Heart left ventricle (tissue), 13 donors: Measurements from ENCODE around the gene FGF2.

Experiments
- POLR2A ChIP-seq, 2 donors: fragments of 450-650 bp; IDR thresholded peaks; one replicate each; pipeline ENCODE4 v1.6.1; 2017; ENCODE audit warnings: antibody characterized with exemption in 2 of 2, mild to moderate bottlenecking in 2 of 2, moderate library complexity in 2 of 2
- TF ChIP-seq, protein P1 (sequence below), 12 donors: fragments of 200-600 bp; sonication (generic) in 4 of 12; IDR thresholded peaks; one replicate each; pipeline versions ENCODE4 v1.5.0 to v1.8.0; 2018 to 2022; ENCODE audit warnings: antibody characterized with exemption in 12 of 12, mild to moderate bottlenecking in 5 of 12
- donor health status: ischemic (EF 13 %, LVEDD 7.1; RV severe dilation, severe dysfunction).
- donor health status: DM: no; HTN: yes; CAD: no.
- donor health status: DM: no; HTN: no; CAD: no.
- donor health status: ischemic (EF 25% LVEDD 6.9; RV normal size, moderate dysfunction).
- donor health status: ischemic (EF 25% LVEDD 5.7; RV mildly dilated, moderate dysfunction).
- donor health status: ischemic (EF 35%, LVEDD 5.7; RV mildly dilated, moderate dysfunction).
- donor health status: nonischemic (EF 11% LVEDD 7.7; RV severe dilation, severe dysfunction).
- donor health status: DM: yes; HTN: yes; CAD: no.
- donor health status: PGD.
- donor health status: ischemic (EF 29% LVEDD 5.4; RV normal size, mild dysfunction).
- donor health status: nonischemic (EF 23%, LVEDD 6.1; RV moderate dilation, normal function).

DNA sequence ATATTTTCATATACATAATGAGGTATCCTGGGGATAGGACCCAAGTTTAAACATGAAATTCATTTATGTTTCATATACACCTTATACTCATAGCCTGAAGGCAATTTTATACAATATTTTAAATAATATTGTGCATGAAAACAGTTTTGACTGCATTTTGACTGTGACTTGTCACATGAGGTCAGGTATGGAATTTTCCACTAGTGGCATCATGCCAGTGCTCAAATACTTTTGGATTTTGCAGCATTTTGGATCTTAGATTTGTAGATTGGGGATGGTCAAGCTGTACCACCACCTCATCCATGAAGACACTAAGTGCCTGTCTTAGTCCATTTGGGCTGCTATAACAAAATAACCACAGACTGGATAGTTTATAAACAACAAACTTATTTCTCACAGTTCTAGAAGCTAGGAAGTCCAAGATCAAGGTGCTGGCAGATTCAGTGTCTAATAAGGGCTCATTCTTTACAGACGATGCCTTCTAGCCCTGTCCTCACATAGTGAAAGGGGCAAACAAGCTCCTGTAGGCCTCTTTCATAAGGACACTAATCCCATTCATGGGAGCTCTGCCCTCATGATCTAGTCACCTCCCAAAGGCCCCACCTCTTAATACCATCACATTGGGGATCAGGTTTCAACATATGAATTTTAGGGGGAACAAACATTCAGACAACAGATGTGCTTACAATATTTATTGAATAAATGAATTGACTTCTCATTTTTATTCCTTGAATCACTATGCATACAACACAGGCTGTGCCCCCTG, 86.4 kb downstream of the FGF2 start:
- no peak for TF ChIP-seq POLR2A (IDR thresholded peaks at IDR 0.05)
- TF ChIP-seq, protein P1, sequence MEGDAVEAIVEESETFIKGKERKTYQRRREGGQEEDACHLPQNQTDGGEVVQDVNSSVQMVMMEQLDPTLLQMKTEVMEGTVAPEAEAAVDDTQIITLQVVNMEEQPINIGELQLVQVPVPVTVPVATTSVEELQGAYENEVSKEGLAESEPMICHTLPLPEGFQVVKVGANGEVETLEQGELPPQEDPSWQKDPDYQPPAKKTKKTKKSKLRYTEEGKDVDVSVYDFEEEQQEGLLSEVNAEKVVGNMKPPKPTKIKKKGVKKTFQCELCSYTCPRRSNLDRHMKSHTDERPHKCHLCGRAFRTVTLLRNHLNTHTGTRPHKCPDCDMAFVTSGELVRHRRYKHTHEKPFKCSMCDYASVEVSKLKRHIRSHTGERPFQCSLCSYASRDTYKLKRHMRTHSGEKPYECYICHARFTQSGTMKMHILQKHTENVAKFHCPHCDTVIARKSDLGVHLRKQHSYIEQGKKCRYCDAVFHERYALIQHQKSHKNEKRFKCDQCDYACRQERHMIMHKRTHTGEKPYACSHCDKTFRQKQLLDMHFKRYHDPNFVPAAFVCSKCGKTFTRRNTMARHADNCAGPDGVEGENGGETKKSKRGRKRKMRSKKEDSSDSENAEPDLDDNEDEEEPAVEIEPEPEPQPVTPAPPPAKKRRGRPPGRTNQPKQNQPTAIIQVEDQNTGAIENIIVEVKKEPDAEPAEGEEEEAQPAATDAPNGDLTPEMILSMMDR (IDR thresholded peaks at IDR 0.05) = no peak
